Ectodermal cell (in vitro differentiated cells): Measurements from ENCODE around the gene SNRNP200.

Source experiments
- H3K27ac ChIP-seq: 2 replicates; pipeline ENCODE4 v1.7.0; 2013; ENCODE audit warnings: mild to moderate bottlenecking, low read depth, low read length; ENCODE audit not compliant: insufficient read depth, poor library complexity, severe bottlenecking
- H3K27me3 ChIP-seq: 2 replicates; pipeline ENCODE4 v1.7.0; 2013; ENCODE audit warnings: mild to moderate bottlenecking, low read length; ENCODE audit not compliant: insufficient read depth, control insufficient read depth, poor library complexity, severe bottlenecking
- H3K36me3 ChIP-seq: one replicate; pipeline ENCODE4 v1.7.0; 2013; ENCODE audit warnings: low read length; ENCODE audit not compliant: control insufficient read depth, insufficient read depth
- H3K4me1 ChIP-seq: one replicate; pipeline ENCODE4 v1.7.0; 2013; ENCODE audit warnings: low read length; ENCODE audit not compliant: control insufficient read depth, insufficient read depth
- H3K4me3 ChIP-seq: 2 replicates; pipeline ENCODE4 v1.7.0; 2013; ENCODE audit warnings: low read depth, low read length, control low read depth; ENCODE audit not compliant: insufficient read depth
- H3K9me3 ChIP-seq: 2 replicates; pipeline ENCODE4 v1.7.0; 2013; ENCODE audit warnings: mild to moderate bottlenecking, low read length, moderate library complexity; ENCODE audit not compliant: control insufficient read depth
- WGBS, 2 experiments: methylation state at CpG; one replicate each; pipeline ENCODE4 v1.1.7; 2013; ENCODE audit warnings: missing lambda C conversion rate in 2 of 2; 5-methylcytosine and 5-hydroxymethylcytosine counted together

Gene SNRNP200

DNA sequence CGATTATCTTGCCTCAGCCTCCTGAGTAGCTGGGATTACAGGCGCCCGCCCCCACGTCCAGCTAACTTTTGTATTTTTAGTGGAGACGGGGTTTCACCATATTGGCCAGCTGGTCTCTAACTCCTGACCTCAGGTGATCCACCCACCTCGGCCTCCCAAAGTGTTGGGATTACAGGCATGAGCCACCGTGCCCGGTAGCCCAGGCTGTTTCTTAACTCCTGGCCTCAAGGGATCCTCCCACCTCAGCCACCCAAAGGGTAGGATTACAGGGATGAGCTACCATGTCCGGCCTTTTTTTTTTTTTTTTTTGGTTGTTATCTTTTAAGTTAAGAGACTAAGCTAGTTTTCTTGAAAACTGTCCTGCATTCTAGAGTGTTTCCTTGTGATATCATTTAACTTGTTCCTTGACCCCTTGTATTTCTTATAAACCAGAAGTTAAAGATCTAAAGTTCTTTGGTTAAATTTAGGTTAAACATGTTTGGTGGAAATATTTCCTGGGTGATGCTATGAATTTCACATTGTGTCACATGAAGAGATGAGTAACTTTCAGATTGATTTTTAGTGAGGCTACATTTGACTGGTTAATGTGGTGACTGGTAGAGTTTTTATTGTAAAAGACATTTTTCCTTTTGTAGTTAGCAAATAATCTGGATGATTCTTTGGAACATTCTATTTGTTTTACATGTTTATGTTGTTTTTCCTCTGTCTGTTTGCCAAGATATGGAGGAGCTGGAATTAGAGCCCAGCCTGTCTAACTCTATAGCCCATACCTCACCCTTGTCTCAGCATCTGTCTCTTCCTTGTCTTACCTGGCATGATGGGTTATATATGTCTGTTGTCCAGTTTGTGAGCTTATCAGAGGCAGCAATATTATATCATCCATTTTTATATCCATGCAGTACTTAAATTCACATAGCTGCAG is 35.4 kb upstream of the SNRNP200 start:
- WGBS, 2 experiments, result 86 to 92% methylated on average over 8 to 9 of the region's 9 CpGs
- Histone ChIP-seq H3K27me3 (no peaks in the 10 kb centered on the region), H3K4me1 (no peaks in the 10 kb centered on the region), H3K36me3 (peaks cover 28% of the 10 kb centered on the region), H3K4me3 (no peak overlapping the region), H3K9me3 (no peaks in the 10 kb centered on the region), H3K27ac (no peak overlapping the region)

DNA sequence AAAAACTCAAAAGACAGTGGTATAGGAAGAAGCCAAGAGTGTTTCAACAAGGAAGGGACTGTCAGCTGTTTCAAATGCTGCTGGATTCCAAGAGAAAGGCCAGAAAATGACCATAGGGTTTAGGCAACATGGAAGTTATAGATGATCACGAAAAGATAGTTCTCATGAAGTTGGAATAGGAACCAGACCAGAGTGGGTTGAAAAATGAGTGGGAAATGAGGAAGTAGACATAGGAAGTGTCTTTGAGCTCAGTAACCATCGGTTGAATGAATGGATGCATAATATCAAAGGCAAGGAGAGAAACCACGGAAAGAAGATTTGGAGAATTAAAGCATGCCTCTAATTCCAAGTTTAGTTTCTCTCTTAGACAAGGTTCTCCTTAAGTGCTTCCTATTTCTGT is 31.5 kb upstream of the SNRNP200 start:
- 95% methylated on average over 3 of the region's 3 CpGs for WGBS, 2 experiments
- no peak overlapping the region for H3K27ac ChIP-seq
- no peaks in the 10 kb centered on the region for H3K27me3 ChIP-seq
- no peaks in the 10 kb centered on the region for H3K9me3 ChIP-seq
- no peak overlapping the region for H3K4me3 ChIP-seq
- no peaks in the 10 kb centered on the region for H3K36me3 ChIP-seq
- no peaks in the 10 kb centered on the region for H3K4me1 ChIP-seq

DNA sequence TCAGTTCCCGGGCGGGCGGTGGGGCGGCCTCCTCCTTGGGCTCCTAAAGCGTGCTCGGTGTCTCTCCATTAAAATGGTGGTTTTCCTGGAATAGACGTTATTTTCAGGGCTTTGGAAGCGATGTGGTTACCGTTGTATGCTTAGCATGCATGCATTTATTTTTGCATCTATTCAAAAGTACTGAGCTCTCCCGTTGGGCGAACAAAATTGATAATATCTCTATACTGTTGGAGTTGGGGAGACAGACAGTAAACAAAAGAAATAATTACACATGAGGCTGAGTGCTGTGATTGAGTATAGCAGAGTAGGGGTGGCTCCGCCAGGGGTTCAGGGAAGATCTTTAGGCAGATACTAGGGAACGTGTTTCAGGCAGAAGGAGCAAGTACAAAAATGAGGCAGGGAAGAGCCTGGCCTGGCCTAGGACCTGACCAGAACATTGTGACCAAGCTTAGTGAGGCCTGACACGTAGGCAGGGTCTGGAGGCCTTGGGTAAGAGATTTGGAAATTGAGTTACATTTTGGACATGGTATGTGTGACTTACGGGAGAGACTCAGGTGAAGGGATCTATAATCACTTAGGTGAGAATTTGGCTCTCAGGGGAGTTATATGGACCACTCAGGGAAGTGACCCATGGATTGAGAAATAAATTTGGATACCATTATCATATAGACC is 30.9 kb upstream of the SNRNP200 start:
- Histone ChIP-seq H3K36me3 (no peaks in the 10 kb centered on the region), H3K4me3 (peak overlapping the region; percentile 63), H3K27me3 (no peaks in the 10 kb centered on the region), H3K27ac (no peak overlapping the region), H3K9me3 (no peaks in the 10 kb centered on the region), H3K4me1 (no peaks in the 10 kb centered on the region)
- WGBS, 2 experiments, result 14 to 15% methylated on average over 13 to 15 of the region's 15 CpGs

DNA sequence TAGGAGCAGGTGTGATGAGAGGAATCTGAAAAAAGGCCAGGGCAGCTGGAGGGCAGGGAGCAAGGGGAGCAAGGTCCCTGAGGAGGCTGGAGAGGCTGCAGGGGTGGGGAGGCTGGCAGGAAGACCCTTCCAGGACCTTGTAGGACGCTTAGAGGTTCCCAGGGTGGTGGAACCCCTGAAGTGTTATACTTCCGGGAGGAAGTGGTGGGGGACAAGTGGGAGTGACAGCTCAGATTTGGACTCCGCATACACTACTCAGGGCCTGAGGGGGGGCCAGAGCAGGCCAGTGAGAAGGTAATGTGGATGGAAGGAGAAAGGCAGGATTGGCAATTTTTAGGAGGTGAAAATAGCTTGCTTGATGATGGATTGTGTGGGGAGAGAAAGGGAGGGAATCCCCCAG is 28.4 kb upstream of the SNRNP200 start:
- Histone ChIP-seq H3K4me3 (no peak overlapping the region), H3K9me3 (no peaks in the 10 kb centered on the region), H3K27ac (no peak overlapping the region), H3K4me1 (no peaks in the 10 kb centered on the region), H3K27me3 (no peaks in the 10 kb centered on the region), H3K36me3 (no peaks in the 10 kb centered on the region)
- WGBS, 2 experiments, result 93 to 95% methylated on average over 3 of the region's 3 CpGs

DNA sequence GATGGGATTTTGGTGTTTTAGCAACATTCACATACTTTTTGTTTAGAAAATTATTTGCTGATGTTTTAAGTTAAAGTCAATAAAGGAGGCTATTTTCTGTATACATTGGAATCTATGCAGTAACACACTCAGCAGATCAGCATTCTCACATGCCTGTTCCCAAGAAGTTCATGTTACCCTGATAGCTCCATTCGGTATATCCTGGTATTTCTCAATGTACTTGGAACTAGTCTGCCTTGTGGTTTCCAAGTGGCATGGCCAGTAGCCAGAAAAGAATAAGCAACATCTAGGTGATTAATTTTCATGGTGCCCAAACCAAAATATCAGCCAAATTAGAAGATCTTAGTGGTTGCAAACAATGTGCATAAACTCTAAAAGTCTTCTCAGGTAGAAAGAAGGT is 25.1 kb upstream of the SNRNP200 start:
- Histone ChIP-seq H3K27me3 (peaks cover 13% of the 10 kb centered on the region), H3K9me3 (no peaks in the 10 kb centered on the region), H3K27ac (no peak overlapping the region), H3K4me3 (no peak overlapping the region), H3K4me1 (no peaks in the 10 kb centered on the region), H3K36me3 (no peaks in the 10 kb centered on the region)
- 76 to 82% methylated on average over 1 of the region's 1 CpG for WGBS, 2 experiments

DNA sequence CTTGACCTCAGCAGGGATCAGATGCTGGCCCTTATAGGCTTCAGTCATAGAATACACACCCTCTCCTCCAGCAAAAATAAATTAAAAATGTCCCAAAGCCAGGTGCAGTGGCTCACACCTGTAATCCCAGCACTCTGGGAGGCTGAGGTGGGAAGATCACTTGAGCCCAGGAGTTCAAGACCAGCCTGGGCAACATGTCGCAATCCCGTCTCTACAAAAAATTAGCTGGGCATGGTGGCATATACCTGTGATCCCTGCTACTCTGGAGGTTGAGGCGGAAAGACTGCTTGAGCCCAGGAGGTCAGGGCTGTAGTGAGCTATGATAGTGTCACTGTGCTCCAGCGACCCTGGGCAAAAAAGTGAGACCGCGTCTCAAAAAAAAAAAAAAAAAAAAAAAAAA is 24.5 kb upstream of the SNRNP200 start:
- Histone ChIP-seq H3K9me3 (no peaks in the 10 kb centered on the region), H3K27ac (no peak overlapping the region)

DNA sequence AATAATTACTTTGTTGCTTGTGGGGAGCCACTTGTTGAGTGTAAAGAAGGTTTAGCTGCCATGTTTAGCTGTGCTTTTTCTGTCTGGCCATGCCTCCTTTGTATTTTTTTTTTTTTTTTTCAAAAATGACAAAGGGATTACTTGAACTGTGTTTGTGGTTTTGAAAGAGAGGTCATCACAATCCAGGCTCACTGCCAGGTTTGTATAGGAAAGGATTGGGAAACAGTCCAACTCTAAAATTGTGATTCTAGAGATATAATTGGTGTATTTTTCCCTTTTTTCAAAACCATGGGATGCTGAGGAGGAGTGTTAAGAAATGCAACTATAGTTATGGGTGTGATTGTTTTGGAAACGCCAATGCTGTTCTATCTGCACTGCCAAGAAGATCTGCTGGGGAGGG is 24.1 kb upstream of the SNRNP200 start:
- no peaks in the 10 kb centered on the region for H3K36me3 ChIP-seq
- WGBS, 2 experiments, result 89 to 92% methylated on average over 1 of the region's 1 CpG
- H3K27ac ChIP-seq, result no peak overlapping the region
- no peaks in the 10 kb centered on the region for H3K4me1 ChIP-seq
- peaks cover 22% of the 10 kb centered on the region for H3K27me3 ChIP-seq
- no peak overlapping the region for H3K4me3 ChIP-seq
- H3K9me3 ChIP-seq, result no peaks in the 10 kb centered on the region

More for the DNA sequence above, 24.5 kb upstream of the SNRNP200 start:
- Histone ChIP-seq H3K27me3 (peaks cover 18% of the 10 kb centered on the region), H3K4me1 (no peaks in the 10 kb centered on the region), H3K4me3 (no peak overlapping the region), H3K36me3 (no peaks in the 10 kb centered on the region)
- 91 to 96% methylated on average over 6 of the region's 6 CpGs for WGBS, 2 experiments

DNA sequence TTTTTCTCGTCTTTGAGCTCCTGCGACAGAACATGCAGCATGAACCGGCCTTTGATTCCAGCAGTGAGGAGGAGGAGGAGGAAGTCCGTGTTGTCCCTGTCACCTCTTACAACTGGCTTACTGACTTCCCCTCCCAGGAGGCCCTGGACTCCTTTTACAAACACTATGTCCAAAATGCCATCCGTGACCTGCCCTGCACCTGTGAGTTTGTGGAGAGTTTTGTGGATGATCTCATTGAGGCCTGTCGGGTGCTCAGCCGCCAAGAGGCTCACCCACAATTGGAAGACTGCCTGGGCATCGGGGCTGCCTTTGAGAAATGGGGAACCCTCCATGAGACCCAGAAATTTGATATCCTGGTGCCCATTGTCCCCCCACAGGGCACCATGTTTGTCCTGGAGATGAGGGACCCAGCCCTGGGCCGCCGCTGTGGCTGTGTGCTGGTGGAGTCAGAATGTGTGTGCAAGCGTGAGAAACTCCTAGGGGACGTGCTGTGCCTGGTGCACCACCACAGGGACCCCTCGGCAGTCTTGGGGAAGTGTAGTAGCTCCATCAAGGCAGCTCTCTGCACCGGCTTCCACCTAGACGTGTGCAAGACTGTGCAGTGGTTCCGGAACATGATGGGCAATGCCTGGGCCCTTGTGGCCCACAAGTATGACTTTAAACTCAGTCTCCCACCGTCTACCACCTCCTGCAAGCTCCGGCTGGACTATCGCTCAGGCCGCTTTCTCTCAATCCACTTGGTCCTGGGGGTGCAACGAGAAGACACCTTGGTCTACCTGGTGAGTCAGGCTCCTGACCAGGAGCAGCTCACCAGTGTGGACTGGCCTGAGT is 21.9 kb upstream of the SNRNP200 start:
- no peaks in the 10 kb centered on the region for H3K4me1 ChIP-seq
- no peak overlapping the region for H3K27ac ChIP-seq
- H3K4me3 ChIP-seq, result no peak overlapping the region
- peaks cover 45% of the 10 kb centered on the region for H3K27me3 ChIP-seq
- no peaks in the 10 kb centered on the region for H3K36me3 ChIP-seq
- no peaks in the 10 kb centered on the region for H3K9me3 ChIP-seq
- WGBS, 2 experiments, result 92 to 96% methylated on average over 20 to 21 of the region's 21 CpGs

DNA sequence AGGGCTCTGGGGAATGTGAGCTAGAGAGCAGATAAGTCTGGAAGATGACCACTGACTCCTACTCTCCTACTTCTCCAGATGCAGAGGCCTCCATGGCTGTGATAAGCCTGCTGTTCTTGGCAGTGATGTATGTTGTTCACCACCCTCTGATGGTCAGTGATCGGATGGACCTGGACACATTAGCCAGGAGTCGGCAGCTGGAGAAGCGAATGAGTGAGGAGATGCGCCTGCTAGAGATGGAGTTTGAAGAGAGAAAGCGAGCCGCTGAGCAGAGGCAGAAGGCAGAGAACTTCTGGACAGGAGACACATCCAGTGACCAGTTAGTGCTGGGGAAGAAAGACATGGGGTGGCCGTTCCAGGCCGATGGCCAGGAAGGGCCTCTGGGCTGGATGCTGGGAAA is 21.2 kb upstream of the SNRNP200 start:
- H3K36me3 ChIP-seq, result no peaks in the 10 kb centered on the region
- H3K4me3 ChIP-seq, result no peak overlapping the region
- 94 to 95% methylated on average over 8 of the region's 8 CpGs for whole genome bisulfite sequencing, 2 experiments
- no peaks in the 10 kb centered on the region for H3K4me1 ChIP-seq
- no peaks in the 10 kb centered on the region for H3K9me3 ChIP-seq
- peaks cover 51% of the 10 kb centered on the region for H3K27me3 ChIP-seq
- no peak overlapping the region for H3K27ac ChIP-seq

DNA sequence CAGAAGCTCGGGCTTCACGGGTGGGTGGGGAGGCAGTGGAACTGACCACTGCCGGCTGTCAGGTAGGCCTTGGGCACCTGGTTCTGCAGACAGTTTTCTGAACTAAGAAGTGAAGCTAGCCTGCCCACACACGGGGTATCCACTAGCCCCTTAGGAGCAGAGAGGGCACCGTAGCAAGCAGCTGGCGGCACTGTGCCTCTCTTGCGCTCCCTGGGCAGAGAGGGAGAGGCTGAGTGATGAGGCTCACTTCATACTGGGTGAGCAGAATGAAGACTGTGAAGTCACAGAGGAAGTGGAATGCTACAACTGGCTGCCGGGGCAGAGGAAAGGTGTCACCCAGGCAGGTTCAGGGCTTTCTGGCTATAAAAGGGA is 20.5 kb upstream of the SNRNP200 start:
- H3K4me3 ChIP-seq, result peak overlapping the region; percentile 32
- WGBS, 2 experiments, result 62 to 64% methylated on average over 8 of the region's 8 CpGs
- peaks cover 58% of the 10 kb centered on the region for H3K27me3 ChIP-seq

More for the DNA sequence above, 20.5 kb upstream of the SNRNP200 start:
- no peaks in the 10 kb centered on the region for H3K9me3 ChIP-seq
- no peak overlapping the region for H3K27ac ChIP-seq
- no peaks in the 10 kb centered on the region for H3K36me3 ChIP-seq
- peaks cover 3% of the 10 kb centered on the region for H3K4me1 ChIP-seq
